ENCODE measurements around the gene PER3. TPM values are rescaled to one million over a fixed set of nuclear protein-coding genes. Genes with fewer than 3 reads are reported as not detected.

The PER3 gene
- total RNA-seq (2014; rRNA removed; shearing (Covaris generic)): 1.2 and 2.8 TPM in 2 replicates

DNA sequence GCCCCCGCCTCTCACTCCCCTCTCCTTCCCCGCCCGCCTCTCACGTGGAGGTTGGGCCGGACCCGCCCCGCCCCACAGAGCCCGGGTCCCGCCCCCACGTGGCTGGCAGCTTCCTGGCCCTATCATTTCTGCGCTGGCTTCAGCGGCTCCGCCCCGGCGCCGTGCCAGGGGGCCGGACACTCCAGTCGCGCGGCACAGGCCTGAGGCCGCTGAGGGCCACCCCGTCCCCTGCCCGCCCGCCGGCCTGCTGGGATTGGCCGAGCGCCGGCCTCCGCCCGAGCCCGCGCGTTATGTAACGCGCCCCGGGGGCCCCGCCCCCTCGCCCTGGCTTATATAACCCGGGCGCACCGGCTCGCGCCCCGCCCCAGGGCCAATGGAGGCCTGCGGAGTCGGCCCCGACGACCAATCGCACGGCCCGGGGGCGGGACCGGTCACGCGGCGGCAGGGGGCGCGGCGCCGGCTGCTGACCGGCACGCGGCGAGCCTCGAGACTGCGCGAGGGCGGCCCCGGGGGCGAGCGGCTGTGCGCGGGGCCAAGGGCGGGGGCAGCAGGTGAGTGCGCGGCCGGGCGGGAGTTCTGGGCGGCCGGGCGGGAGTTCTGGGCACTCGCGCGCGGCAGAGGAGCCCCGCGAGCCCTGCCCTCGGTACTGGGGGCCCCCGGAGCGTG is at the start of gene PER3:
TSS of gene PER3 (plus strand) at position 466 of the 666 bp plus-strand sequence. CDS start 587 bp downstream, outside the sequence.
- peak within 1 kb of the TSS; percentile 51 for H3K4me3 ChIP-seq (ENCODE audit: insufficient read depth, low read depth, low read length)
- peaks cover 9% of the 10 kb centered on the region for H3K27me3 ChIP-seq (ENCODE audit: control insufficient read depth, insufficient read depth, low read length)
- H3K36me3 ChIP-seq (replicated peaks; ENCODE audit: control insufficient read depth, insufficient read depth, low read length): peaks cover 7% of the 10 kb centered on the region
- DNase-seq: peak; percentile 99

DNA sequence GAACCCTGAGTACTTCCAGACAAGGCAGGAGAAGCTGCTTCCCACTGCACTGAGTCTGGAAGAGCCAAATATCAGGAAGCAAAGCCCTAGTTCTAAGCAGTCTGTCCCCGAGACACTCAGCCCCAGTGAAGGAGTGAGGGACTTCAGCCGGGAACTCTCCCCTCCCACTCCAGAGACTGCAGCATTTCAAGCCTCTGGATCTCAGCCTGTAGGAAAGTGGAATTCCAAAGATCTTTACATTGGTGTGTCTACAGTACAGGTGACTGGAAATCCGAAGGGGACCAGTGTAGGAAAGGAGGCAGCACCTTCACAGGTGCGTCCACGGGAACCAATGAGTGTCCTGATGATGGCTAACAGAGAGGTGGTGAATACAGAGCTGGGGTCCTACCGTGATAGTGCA is 46.0 kb upstream of the PER3 start:
- DNase-seq: no peak
- H3K4me3 ChIP-seq (ENCODE audit: insufficient read depth, low read depth, low read length): no peak overlapping the region

DNA sequence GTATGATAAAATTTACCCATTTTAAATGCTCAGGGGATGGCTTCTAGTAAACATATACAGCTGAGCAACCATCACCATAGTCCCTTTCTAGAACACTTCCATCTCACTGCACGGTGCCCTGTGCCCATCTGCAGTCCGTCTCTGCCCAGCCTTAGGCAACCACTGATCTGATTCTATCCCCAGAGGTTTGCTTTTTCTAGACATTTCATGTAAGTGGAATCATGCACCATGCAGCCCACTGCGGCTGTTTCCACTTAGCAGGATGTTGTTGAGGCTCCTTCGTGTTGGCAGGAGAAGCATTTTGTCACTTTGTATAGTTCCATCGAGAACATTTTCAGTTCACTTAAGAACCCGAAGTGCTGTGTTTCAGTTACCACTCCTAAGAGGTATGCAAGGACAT is 40.7 kb upstream of the PER3 start:
- DNase-seq: no peak
- no peak overlapping the region for H3K4me3 ChIP-seq (ENCODE audit: insufficient read depth, low read depth, low read length)

More for the DNA sequence above, 46.0 kb upstream of the PER3 start:
- H3K27me3 ChIP-seq (ENCODE audit: control insufficient read depth, insufficient read depth, low read length): no peaks in the 10 kb centered on the region
- H3K36me3 ChIP-seq (replicated peaks; ENCODE audit: control insufficient read depth, insufficient read depth, low read length): peaks cover 5% of the 10 kb centered on the region

DNA sequence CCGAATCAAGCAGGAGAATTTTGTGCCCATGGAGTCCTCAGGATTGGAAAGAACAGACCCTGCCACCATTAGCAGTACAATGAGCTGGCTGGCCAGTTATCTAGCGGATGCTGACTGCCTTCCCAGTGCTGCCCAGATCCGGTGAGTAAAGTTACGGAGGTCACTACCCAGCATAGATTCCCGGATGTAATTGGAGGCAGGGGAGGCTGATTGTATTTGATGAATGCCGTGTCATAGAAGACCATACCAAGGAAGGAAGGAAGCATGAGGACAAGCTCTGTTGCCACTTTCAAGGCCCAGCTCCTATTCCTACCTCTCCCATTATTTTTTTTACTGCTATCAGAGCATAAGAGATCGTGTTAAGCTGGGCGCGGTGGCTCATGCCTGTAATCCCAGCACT is 39.2 kb upstream of the PER3 start:
- Histone ChIP-seq H3K36me3 (replicated peaks; ENCODE audit: control insufficient read depth, insufficient read depth, low read length) (no peaks in the 10 kb centered on the region; the same call in 1 of the 2 replicates), H3K4me3 (ENCODE audit: insufficient read depth, low read depth, low read length) (no peak overlapping the region), H3K27me3 (ENCODE audit: control insufficient read depth, insufficient read depth, low read length) (no peaks in the 10 kb centered on the region)
- no peak for DNase-seq

More for the DNA sequence above, 40.7 kb upstream of the PER3 start:
- H3K27me3 ChIP-seq (ENCODE audit: control insufficient read depth, insufficient read depth, low read length): no peaks in the 10 kb centered on the region
- no peaks in the 10 kb centered on the region; the same call in none of the 2 replicates for H3K36me3 ChIP-seq (replicated peaks; ENCODE audit: control insufficient read depth, insufficient read depth, low read length)

DNA sequence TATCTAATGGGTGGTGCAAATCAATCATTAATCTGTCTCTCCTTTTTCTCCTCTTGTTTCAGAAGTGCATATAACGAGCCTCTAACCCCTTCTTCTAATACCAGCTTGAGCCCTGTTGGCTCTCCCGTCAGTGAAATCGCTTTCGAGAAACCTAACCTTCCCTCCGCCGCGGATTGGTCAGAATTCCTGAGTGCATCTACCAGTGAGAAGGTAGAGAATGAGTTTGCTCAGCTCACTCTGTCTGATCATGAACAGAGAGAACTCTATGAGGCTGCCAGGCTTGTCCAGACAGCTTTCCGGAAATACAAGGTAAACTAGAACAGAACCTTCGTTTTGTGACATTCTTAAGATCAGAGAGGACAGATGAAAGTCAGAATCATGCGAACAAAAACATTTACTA is 38.3 kb upstream of the PER3 start:
- Histone ChIP-seq H3K36me3 (replicated peaks; ENCODE audit: control insufficient read depth, insufficient read depth, low read length) (no peaks in the 10 kb centered on the region), H3K27me3 (ENCODE audit: control insufficient read depth, insufficient read depth, low read length) (no peaks in the 10 kb centered on the region), H3K4me3 (ENCODE audit: insufficient read depth, low read depth, low read length) (no peak overlapping the region)
- DNase-seq: no peak

DNA sequence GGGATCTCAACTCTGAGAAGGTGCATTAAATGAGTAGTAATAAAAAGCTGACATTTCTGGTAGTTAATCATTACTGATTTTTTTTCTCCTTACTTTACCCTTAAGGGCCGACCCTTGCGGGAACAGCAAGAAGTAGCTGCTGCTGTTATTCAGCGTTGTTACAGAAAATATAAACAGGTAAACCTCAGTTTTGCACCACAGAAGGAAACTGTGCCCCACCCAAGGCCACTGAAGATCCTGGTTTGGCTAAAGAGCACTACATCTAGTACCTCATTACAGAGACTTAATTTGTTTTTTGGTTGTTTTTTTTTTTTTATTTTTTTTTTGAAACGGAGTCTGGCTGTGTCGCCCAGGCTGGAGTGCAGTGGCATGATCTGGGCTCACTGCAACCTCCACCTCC is 36.5 kb upstream of the PER3 start:
- Histone ChIP-seq H3K27me3 (ENCODE audit: control insufficient read depth, insufficient read depth, low read length) (no peaks in the 10 kb centered on the region), H3K36me3 (replicated peaks; ENCODE audit: control insufficient read depth, insufficient read depth, low read length) (no peaks in the 10 kb centered on the region), H3K4me3 (ENCODE audit: insufficient read depth, low read depth, low read length) (no peak overlapping the region)
- DNase-seq: no peak

DNA sequence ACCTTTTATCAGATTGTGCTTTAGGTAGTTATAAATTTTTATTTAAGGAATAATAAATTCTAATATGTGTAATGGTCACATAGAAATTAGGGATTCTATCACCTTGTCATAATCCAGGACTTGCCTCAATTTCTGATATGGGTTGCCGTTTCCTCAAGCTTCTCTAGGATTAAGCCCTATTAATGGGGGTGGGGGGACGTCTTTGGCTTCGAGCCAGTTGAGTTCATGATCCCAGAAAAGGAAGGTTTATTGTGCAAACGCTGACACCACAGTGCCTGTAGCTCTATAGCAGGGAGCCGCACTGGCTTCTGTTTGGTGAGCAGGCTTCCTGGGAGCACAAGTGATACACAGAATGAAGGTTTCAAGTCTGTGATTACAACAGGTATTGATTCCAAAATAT is 35.0 kb upstream of the PER3 start:
- Histone ChIP-seq H3K4me3 (ENCODE audit: insufficient read depth, low read depth, low read length) (no peak overlapping the region), H3K36me3 (replicated peaks; ENCODE audit: control insufficient read depth, insufficient read depth, low read length) (no peaks in the 10 kb centered on the region), H3K27me3 (ENCODE audit: control insufficient read depth, insufficient read depth, low read length) (no peaks in the 10 kb centered on the region)
- no peak for DNase-seq

DNA sequence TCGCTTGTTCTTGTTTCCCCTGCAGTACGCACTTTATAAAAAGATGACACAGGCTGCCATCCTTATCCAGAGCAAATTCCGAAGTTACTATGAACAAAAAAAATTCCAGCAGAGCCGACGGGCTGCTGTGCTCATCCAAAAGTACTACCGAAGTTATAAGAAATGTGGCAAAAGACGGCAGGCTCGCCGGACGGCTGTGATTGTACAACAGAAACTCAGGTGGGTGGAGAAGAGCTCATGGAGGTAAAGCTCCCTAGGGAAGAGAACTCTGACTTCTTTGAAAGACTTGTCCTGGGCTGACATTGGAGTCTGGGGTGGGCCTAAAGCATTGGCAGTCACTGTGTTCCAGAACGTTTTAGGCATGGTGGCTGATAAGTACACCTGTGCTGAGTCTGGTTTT is 32.9 kb upstream of the PER3 start:
- no peak for DNase-seq

DNA sequence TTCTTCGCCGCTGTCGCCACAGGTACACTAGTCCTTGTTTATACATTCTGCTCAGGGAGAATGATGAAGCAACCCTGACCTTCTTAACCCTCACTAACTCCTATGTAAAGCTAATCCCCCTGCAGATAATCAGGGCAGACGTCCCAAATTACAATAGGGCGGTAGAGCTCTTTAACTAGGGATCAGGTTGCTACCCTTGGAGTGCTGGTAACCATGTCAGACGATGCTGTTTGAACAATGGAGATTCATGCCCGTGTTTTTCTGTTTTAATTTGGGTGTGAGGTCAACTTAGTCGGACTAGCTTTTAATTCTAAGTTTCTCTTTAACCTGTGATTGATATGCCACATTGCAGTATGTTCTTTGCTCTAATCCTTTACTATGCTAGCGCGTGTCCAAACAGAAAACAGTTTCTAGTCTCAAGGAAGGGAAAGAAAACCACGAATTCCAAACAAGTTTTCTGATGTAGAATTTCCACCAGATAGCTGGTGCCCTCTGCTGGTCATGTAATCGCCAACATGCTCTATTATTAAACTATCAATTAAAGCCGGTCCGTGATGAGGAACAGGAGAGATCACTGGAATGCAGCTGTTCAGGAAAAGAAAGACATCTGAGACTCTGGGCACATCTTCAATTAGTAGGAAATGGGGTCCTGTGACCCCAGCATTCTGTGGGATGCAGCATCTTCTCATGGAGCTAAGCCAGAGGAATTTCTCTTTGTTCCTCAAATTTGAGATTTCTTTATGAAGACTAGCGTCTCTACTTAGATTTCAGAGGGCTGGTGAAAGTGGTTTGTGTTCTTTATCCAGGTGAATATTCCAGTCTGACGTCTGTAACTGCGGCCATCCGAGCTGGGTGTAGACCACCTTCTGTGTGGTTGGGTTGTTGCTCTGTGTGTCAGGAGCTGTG is 31.3 kb upstream of the PER3 start:
- H3K4me3 ChIP-seq (ENCODE audit: insufficient read depth, low read depth, low read length): peak overlapping the region; percentile 0; the same call in 1 of the 2 replicates

More for the DNA sequence above, 32.9 kb upstream of the PER3 start:
- no peaks in the 10 kb centered on the region for H3K36me3 ChIP-seq (replicated peaks; ENCODE audit: control insufficient read depth, insufficient read depth, low read length)
- no peak overlapping the region for H3K4me3 ChIP-seq (ENCODE audit: insufficient read depth, low read depth, low read length)
- H3K27me3 ChIP-seq (ENCODE audit: control insufficient read depth, insufficient read depth, low read length): no peaks in the 10 kb centered on the region

DNA sequence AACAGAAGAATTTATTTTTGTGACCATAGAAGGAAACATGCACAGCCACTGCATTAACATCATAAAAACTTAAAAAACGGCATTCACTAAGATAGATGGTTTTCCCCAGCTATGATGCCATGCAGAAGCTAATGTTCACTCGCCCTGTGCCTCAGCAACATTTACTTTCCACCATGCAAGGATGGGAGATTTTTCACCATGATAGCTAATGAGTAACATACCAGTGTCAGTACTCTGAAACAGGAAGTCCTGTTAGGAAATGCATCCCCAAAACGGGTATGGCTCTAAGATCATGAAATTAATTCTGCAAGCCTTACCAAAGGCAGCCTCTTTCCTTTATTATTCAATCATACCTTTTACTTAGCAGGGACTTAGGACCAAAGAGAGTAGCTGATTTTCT is 30.4 kb upstream of the PER3 start:
- Histone ChIP-seq H3K36me3 (replicated peaks; ENCODE audit: control insufficient read depth, insufficient read depth, low read length) (no peaks in the 10 kb centered on the region), H3K4me3 (ENCODE audit: insufficient read depth, low read depth, low read length) (no peak overlapping the region), H3K27me3 (ENCODE audit: control insufficient read depth, insufficient read depth, low read length) (no peaks in the 10 kb centered on the region)
- no peak for DNase-seq

More for the DNA sequence above, 31.3 kb upstream of the PER3 start:
- no peaks in the 10 kb centered on the region for H3K27me3 ChIP-seq (ENCODE audit: control insufficient read depth, insufficient read depth, low read length)
- H3K36me3 ChIP-seq (replicated peaks; ENCODE audit: control insufficient read depth, insufficient read depth, low read length): no peaks in the 10 kb centered on the region
- DNase-seq: peak; percentile 69

DNA sequence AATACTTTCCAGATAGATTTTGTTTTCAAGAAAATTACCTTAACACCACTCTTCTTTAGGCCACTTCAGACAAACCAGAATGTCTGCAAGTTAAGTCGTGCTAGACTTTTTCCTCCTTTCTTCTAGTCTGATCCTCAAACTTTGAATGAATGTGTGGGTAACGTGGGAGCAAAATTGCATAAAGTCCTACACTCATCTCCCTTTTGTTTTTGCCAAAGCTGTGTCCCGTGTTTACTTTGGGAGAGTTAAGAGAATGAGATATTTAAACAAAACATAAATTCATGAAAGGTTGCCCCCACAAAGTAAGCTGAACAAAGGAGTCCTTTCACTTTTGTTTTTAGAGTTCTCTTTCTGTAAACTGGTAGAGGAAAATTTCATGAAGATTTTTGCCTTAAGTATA is 29.9 kb upstream of the PER3 start:
- Histone ChIP-seq H3K36me3 (replicated peaks; ENCODE audit: control insufficient read depth, insufficient read depth, low read length) (no peaks in the 10 kb centered on the region), H3K27me3 (ENCODE audit: control insufficient read depth, insufficient read depth, low read length) (no peaks in the 10 kb centered on the region), H3K4me3 (ENCODE audit: insufficient read depth, low read depth, low read length) (no peak overlapping the region)
- no peak for DNase-seq

DNA sequence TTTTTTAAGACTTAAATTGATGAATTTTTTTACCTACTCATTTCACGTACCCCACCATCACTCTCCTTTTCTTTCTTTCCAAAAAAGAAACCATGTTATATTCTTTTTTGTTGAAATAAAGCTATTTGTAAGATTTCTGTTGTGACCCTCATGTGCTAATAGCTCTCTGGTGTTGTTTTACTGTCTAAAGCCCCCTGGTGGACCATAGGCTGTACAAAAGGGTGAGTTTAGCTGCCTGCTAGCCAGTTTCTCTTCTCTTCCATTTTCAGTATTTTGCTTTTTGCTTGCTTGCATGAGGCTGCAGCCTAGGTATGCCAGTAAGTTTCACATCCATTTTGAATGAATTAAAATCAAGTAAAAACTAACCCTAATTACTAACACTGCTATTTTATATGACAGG is 28.6 kb upstream of the PER3 start:
- H3K4me3 ChIP-seq (ENCODE audit: insufficient read depth, low read depth, low read length): no peak overlapping the region
- H3K36me3 ChIP-seq (replicated peaks; ENCODE audit: control insufficient read depth, insufficient read depth, low read length): no peaks in the 10 kb centered on the region
- no peaks in the 10 kb centered on the region for H3K27me3 ChIP-seq (ENCODE audit: control insufficient read depth, insufficient read depth, low read length)
- peak; percentile 43 for DNase-seq

DNA sequence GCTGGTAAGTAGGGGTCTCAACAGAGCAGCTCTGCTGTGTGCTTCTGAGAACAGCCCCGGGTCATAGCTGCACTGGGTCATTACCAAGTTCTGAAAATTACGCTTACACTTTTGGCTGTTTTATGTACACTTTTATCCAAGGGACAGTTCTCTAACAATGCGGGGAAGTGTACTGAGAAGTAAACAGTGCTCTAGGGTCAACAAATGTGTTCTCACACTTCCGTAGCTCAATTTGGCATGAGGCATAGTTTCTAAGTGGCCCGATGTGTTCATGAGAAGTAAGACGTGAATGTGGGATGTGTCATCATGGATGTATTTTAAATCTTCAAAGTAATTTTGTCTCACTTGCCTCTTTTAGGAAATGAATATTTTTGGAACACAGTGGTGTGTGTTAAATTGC is 23.8 kb upstream of the PER3 start:
- Histone ChIP-seq H3K36me3 (replicated peaks; ENCODE audit: control insufficient read depth, insufficient read depth, low read length) (no peaks in the 10 kb centered on the region), H3K4me3 (ENCODE audit: insufficient read depth, low read depth, low read length) (no peak overlapping the region), H3K27me3 (ENCODE audit: control insufficient read depth, insufficient read depth, low read length) (no peaks in the 10 kb centered on the region)
- no peak for DNase-seq

DNA sequence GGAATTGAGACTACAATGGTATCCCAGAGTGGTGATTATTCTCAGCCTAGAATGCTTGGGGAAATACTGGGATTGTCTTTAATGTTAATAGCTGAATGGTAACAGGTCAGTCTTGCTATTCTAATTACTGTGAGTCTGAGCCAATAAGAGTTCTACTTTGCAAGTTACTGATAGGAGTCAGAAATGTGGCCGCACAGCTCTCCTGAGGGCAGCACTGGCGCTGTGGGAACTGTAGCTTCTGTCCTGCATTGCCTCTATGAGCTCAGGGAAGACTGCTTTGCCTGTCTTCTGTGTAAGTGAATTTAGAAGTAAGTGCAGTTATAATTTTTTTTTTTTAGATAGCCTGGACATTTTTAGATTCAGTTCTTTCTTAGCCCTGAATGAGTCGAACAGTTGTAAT is 23.0 kb upstream of the PER3 start:
- Histone ChIP-seq H3K36me3 (replicated peaks; ENCODE audit: control insufficient read depth, insufficient read depth, low read length) (no peaks in the 10 kb centered on the region), H3K27me3 (ENCODE audit: control insufficient read depth, insufficient read depth, low read length) (no peaks in the 10 kb centered on the region), H3K4me3 (ENCODE audit: insufficient read depth, low read depth, low read length) (no peak overlapping the region)
- no peak for DNase-seq

DNA sequence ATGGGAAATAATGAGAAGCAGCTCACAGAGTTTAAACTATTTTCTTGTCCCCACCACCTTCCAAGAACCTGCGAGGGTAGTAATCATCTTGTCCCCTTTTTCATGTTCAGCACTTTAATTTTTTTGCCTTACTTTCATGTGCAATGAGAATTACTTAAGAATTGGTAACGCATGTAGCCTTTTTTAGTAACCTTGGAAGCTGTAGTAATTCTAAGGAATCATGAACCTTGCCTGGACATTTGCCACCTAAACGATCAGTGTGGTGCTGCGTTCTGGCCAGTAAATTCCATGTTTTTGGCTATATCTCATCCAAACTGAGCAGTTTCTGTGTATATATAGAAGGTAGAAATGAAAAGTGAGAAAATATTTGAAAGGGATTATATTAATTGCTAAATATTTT is 16.9 kb upstream of the PER3 start:
- no peak for DNase-seq
- no peak overlapping the region for H3K4me3 ChIP-seq (ENCODE audit: insufficient read depth, low read depth, low read length)
- H3K27me3 ChIP-seq (ENCODE audit: control insufficient read depth, insufficient read depth, low read length): no peaks in the 10 kb centered on the region
- no peaks in the 10 kb centered on the region for H3K36me3 ChIP-seq (replicated peaks; ENCODE audit: control insufficient read depth, insufficient read depth, low read length)
